H1 (cell line): ENCODE measurements around the gene NEGR1.

ENCODE experiments used
- ATF3 ChIP-seq: IDR thresholded peaks from 2 replicates; pipeline ENCODE4 v1.6.1; 2011; ENCODE audit warnings: low read depth, mild to moderate bottlenecking, low read length; ENCODE audit not compliant: insufficient read depth
- CTCF ChIP-seq, 3 experiments: IDR thresholded peaks; 1 replicate in 2 of 3; 2 replicates in 1 of 3; pipeline versions ENCODE4 v1.5.1 to v1.6.1; 2011; ENCODE audit warnings: low read length in 3 of 3, mild to moderate bottlenecking in 3 of 3, inconsistent platforms in 2 of 3, low read depth in 1 of 3, moderate library complexity in 1 of 3; ENCODE audit not compliant: insufficient read depth in 1 of 3; ENCODE audit errors: control extremely low read depth in 1 of 3
- EZH2 ChIP-seq: fragments of 200-600 bp; sonication (generic); IDR thresholded peaks from 2 replicates; pipeline ENCODE4 v1.7.1; 2012; ENCODE audit warnings: low read depth, mild to moderate bottlenecking, moderate library complexity, low read length, inconsistent platforms; ENCODE audit not compliant: severe bottlenecking
- HDAC2 ChIP-seq, 2 experiments: fragments of 300-600 bp in 1 of 2; sonication (generic) in 1 of 2; IDR thresholded peaks; 2 replicates each; pipeline ENCODE4 v1.6.1; 2011 to 2012; ENCODE audit warnings: low read depth in 2 of 2, low read length in 2 of 2, mild to moderate bottlenecking in 2 of 2, moderate library complexity in 2 of 2, borderline replicate concordance in 1 of 2, inconsistent platforms in 1 of 2
- NRF1 ChIP-seq: IDR thresholded peaks from 2 replicates; pipeline ENCODE4 v1.6.1; 2011; ENCODE audit warnings: mild to moderate bottlenecking, low read depth, low read length, improper control_type of control experiment
- USF2 ChIP-seq: IDR thresholded peaks from 2 replicates; pipeline ENCODE4 v1.6.1; 2011; ENCODE audit warnings: low read length, improper control_type of control experiment

- TF ChIP-seq USF2 (no peak), EZH2 (no peak), CTCF (IDR thresholded peaks at IDR 0.05; ENCODE audit: control extremely low read depth in 1 of 3, insufficient read depth in 1 of 3, low read depth in 1 of 3, low read length in 3 of 3) (no peak), NRF1 (no peak), ATF3 (no peak), HDAC2 (IDR thresholded peaks at IDR 0.05; ENCODE audit: borderline replicate concordance in 1 of 2, low read depth in 2 of 2, low read length in 2 of 2) (no peak)
Measured at GRCh38 chr1:71737768-71738167, 544.6 kb downstream of the NEGR1 start.
